ENCODE measurements around the gene TGM6.

TGM6 gene

GRCh38 chr20:2338411-2339066 is 42.2 kb upstream of the TGM6 start:
- H2BK15ac ChIP-seq (ENCODE audit: low read depth, poor library complexity, severe bottlenecking), result no peak overlapping the region
- no peak overlapping the region for H3K14ac ChIP-seq (ENCODE audit: low read length in 2 of 2)
- peaks cover 4 to 29% of the 10 kb centered on the region in 2 experiments for H3K27me3 ChIP-seq (ENCODE audit: control insufficient read depth in 1 of 2, insufficient read depth in 1 of 2, low read length in 2 of 2)
- no peak overlapping the region for H2AFZ ChIP-seq (ENCODE audit: low read depth, low read length)
- H4K91ac ChIP-seq (ENCODE audit: low read length), result no peak overlapping the region
- H3K36me3 ChIP-seq (ENCODE audit: control insufficient read depth in 1 of 2, insufficient read depth in 2 of 2, low read depth in 1 of 2, low read length in 2 of 2), result no peaks in the 10 kb centered on the region
- H3K9me3 ChIP-seq (ENCODE audit: control insufficient read depth, low read length), result no peaks in the 10 kb centered on the region
- H2AK5ac ChIP-seq (ENCODE audit: low read length, severe bottlenecking), result no peak overlapping the region
- no peak overlapping the region for H2BK5ac ChIP-seq (ENCODE audit: low read depth, low read length, poor library complexity, severe bottlenecking)
- DNase-seq, result no peak
- no peak overlapping the region for H4K8ac ChIP-seq (ENCODE audit: low read length)
- H3K23ac ChIP-seq (ENCODE audit: low read length in 2 of 2), result no peak overlapping the region
- no peak overlapping the region for H3K18ac ChIP-seq (ENCODE audit: low read depth in 1 of 2, low read length in 2 of 2)
- no peak overlapping the region for H3K9ac ChIP-seq (ENCODE audit: low read length)
- H3K4me1 ChIP-seq (ENCODE audit: control insufficient read depth, insufficient read depth, low read depth, low read length), result no peaks in the 10 kb centered on the region
- H3K4me2 ChIP-seq (ENCODE audit: low read length, poor library complexity, severe bottlenecking), result no peak overlapping the region
- no peaks in the 10 kb centered on the region for H3K79me1 ChIP-seq (replicated peaks; ENCODE audit: low read length, poor library complexity, severe bottlenecking)
- WGBS, result 78% methylated on average over 4 of the region's 5 CpGs
- H3K27ac ChIP-seq (ENCODE audit: low read length, poor library complexity, severe bottlenecking), result no peak overlapping the region
- H2BK12ac ChIP-seq (ENCODE audit: low read length in 2 of 2), result no peak overlapping the region
- H3K4ac ChIP-seq (ENCODE audit: low read depth in 1 of 2, low read length in 2 of 2), result no peak overlapping the region
- no peak overlapping the region for H3K4me3 ChIP-seq (ENCODE audit: insufficient read depth in 1 of 2, low read depth in 1 of 2, low read length in 2 of 2)
- H2BK120ac ChIP-seq (ENCODE audit: low read depth, low read length), result no peak overlapping the region

GRCh38 chr20:2340136-2340535 is 40.6 kb upstream of the TGM6 start:
- H3K14ac ChIP-seq (ENCODE audit: low read length in 2 of 2), result no peak overlapping the region
- H2BK12ac ChIP-seq (ENCODE audit: low read length in 2 of 2), result no peak overlapping the region
- no peak overlapping the region for H3K23ac ChIP-seq (ENCODE audit: low read length in 2 of 2)
- no peak overlapping the region for H2AK5ac ChIP-seq (ENCODE audit: low read length, severe bottlenecking)
- H3K9ac ChIP-seq (ENCODE audit: low read length), result no peak overlapping the region
- no peak overlapping the region for H2BK15ac ChIP-seq (ENCODE audit: low read depth, poor library complexity, severe bottlenecking)
- WGBS, result 92% methylated on average over 11 of the region's 11 CpGs
- H2BK5ac ChIP-seq (ENCODE audit: low read depth, low read length, poor library complexity, severe bottlenecking), result no peak overlapping the region
- H4K91ac ChIP-seq (ENCODE audit: low read length), result no peak overlapping the region
- H4K8ac ChIP-seq (ENCODE audit: low read length), result no peak overlapping the region
- no peak for DNase-seq
- H3K27ac ChIP-seq (ENCODE audit: low read length, poor library complexity, severe bottlenecking), result no peak overlapping the region
- H3K4me3 ChIP-seq (ENCODE audit: insufficient read depth in 1 of 2, low read depth in 1 of 2, low read length in 2 of 2), result no peak overlapping the region
- no peaks in the 10 kb centered on the region for H3K9me3 ChIP-seq (ENCODE audit: control insufficient read depth, low read length)
- no peak overlapping the region for H3K4me2 ChIP-seq (ENCODE audit: low read length, poor library complexity, severe bottlenecking)
- no peaks in the 10 kb centered on the region for H3K36me3 ChIP-seq (ENCODE audit: control insufficient read depth in 1 of 2, insufficient read depth in 2 of 2, low read depth in 1 of 2, low read length in 2 of 2)
- no peak overlapping the region for H2AFZ ChIP-seq (ENCODE audit: low read depth, low read length)
- H3K27me3 ChIP-seq (ENCODE audit: control insufficient read depth in 1 of 2, insufficient read depth in 1 of 2, low read length in 2 of 2), result peaks cover 4 to 15% of the 10 kb centered on the region in 2 experiments
- no peak overlapping the region for H2BK120ac ChIP-seq (ENCODE audit: low read depth, low read length)
- no peak overlapping the region for H3K18ac ChIP-seq (ENCODE audit: low read depth in 1 of 2, low read length in 2 of 2)
- no peaks in the 10 kb centered on the region for H3K4me1 ChIP-seq (ENCODE audit: control insufficient read depth, insufficient read depth, low read depth, low read length)
- no peaks in the 10 kb centered on the region for H3K79me1 ChIP-seq (replicated peaks; ENCODE audit: low read length, poor library complexity, severe bottlenecking)
- H3K4ac ChIP-seq (ENCODE audit: low read depth in 1 of 2, low read length in 2 of 2), result no peak overlapping the region

- no peaks in the 10 kb centered on the region for H3K9me3 ChIP-seq (ENCODE audit: control insufficient read depth, low read length)
- no peak overlapping the region for H4K8ac ChIP-seq (ENCODE audit: low read length)
- no peak overlapping the region for H2AK5ac ChIP-seq (ENCODE audit: low read length, severe bottlenecking)
- no peak overlapping the region for H3K4me3 ChIP-seq (ENCODE audit: insufficient read depth in 1 of 2, low read depth in 1 of 2, low read length in 2 of 2)
- H3K27me3 ChIP-seq (ENCODE audit: control insufficient read depth in 1 of 2, insufficient read depth in 1 of 2, low read length in 2 of 2), result peaks cover 0 to 9% of the 10 kb centered on the region in 2 experiments
- H3K79me1 ChIP-seq (replicated peaks; ENCODE audit: low read length, poor library complexity, severe bottlenecking), result no peaks in the 10 kb centered on the region
- H2BK15ac ChIP-seq (ENCODE audit: low read depth, poor library complexity, severe bottlenecking), result no peak overlapping the region
- H2BK5ac ChIP-seq (ENCODE audit: low read depth, low read length, poor library complexity, severe bottlenecking), result no peak overlapping the region
- H4K91ac ChIP-seq (ENCODE audit: low read length), result peak overlapping the region; percentile 1
- no peak overlapping the region for H2BK12ac ChIP-seq (ENCODE audit: low read length in 2 of 2)
- H3K4me1 ChIP-seq (ENCODE audit: control insufficient read depth, insufficient read depth, low read depth, low read length), result no peaks in the 10 kb centered on the region
- H2AFZ ChIP-seq (ENCODE audit: low read depth, low read length), result no peak overlapping the region
- H3K14ac ChIP-seq (ENCODE audit: low read length in 2 of 2), result no peak overlapping the region
- H3K4ac ChIP-seq (ENCODE audit: low read depth in 1 of 2, low read length in 2 of 2), result no peak overlapping the region
- H2BK120ac ChIP-seq (ENCODE audit: low read depth, low read length), result no peak overlapping the region
- H3K36me3 ChIP-seq (ENCODE audit: control insufficient read depth in 1 of 2, insufficient read depth in 2 of 2, low read depth in 1 of 2, low read length in 2 of 2), result no peaks in the 10 kb centered on the region
- H3K27ac ChIP-seq (ENCODE audit: low read length, poor library complexity, severe bottlenecking), result no peak overlapping the region
- no peak overlapping the region for H3K18ac ChIP-seq (ENCODE audit: low read depth in 1 of 2, low read length in 2 of 2)
- H3K4me2 ChIP-seq (ENCODE audit: low read length, poor library complexity, severe bottlenecking), result no peak overlapping the region
- no peak overlapping the region for H3K9ac ChIP-seq (ENCODE audit: low read length)
- H3K23ac ChIP-seq (ENCODE audit: low read length in 2 of 2), result no peak overlapping the region
- 85% methylated on average over 6 of the region's 6 CpGs for WGBS
- no peak for DNase-seq
Measured at GRCh38 chr20:2340823-2341222, 39.9 kb upstream of the TGM6 start.

GRCh38 chr20:2341336-2341735 is 39.4 kb upstream of the TGM6 start:
- H3K4me3 ChIP-seq (ENCODE audit: insufficient read depth in 1 of 2, low read depth in 1 of 2, low read length in 2 of 2), result no peak overlapping the region
- H3K36me3 ChIP-seq (ENCODE audit: control insufficient read depth in 1 of 2, insufficient read depth in 2 of 2, low read depth in 1 of 2, low read length in 2 of 2), result no peaks in the 10 kb centered on the region
- H3K4me1 ChIP-seq (ENCODE audit: control insufficient read depth, insufficient read depth, low read depth, low read length), result no peaks in the 10 kb centered on the region
- H3K79me1 ChIP-seq (replicated peaks; ENCODE audit: low read length, poor library complexity, severe bottlenecking), result no peaks in the 10 kb centered on the region
- peaks cover 0 to 4% of the 10 kb centered on the region in 2 experiments for H3K27me3 ChIP-seq (ENCODE audit: control insufficient read depth in 1 of 2, insufficient read depth in 1 of 2, low read length in 2 of 2)
- H2BK120ac ChIP-seq (ENCODE audit: low read depth, low read length), result no peak overlapping the region
- WGBS, result 89% methylated on average over 7 of the region's 7 CpGs
- no peak for DNase-seq
- H3K9ac ChIP-seq (ENCODE audit: low read length), result no peak overlapping the region
- H3K4ac ChIP-seq (ENCODE audit: low read depth in 1 of 2, low read length in 2 of 2), result no peak overlapping the region
- H3K4me2 ChIP-seq (ENCODE audit: low read length, poor library complexity, severe bottlenecking), result no peak overlapping the region
- H2BK12ac ChIP-seq (ENCODE audit: low read length in 2 of 2), result no peak overlapping the region
- H3K27ac ChIP-seq (ENCODE audit: low read length, poor library complexity, severe bottlenecking), result no peak overlapping the region
- H4K91ac ChIP-seq (ENCODE audit: low read length), result no peak overlapping the region
- H2AFZ ChIP-seq (ENCODE audit: low read depth, low read length), result no peak overlapping the region
- no peak overlapping the region for H2BK5ac ChIP-seq (ENCODE audit: low read depth, low read length, poor library complexity, severe bottlenecking)
- no peaks in the 10 kb centered on the region for H3K9me3 ChIP-seq (ENCODE audit: control insufficient read depth, low read length)
- no peak overlapping the region for H4K8ac ChIP-seq (ENCODE audit: low read length)
- no peak overlapping the region for H3K23ac ChIP-seq (ENCODE audit: low read length in 2 of 2)
- no peak overlapping the region for H2BK15ac ChIP-seq (ENCODE audit: low read depth, poor library complexity, severe bottlenecking)
- H2AK5ac ChIP-seq (ENCODE audit: low read length, severe bottlenecking), result no peak overlapping the region
- H3K18ac ChIP-seq (ENCODE audit: low read depth in 1 of 2, low read length in 2 of 2), result no peak overlapping the region
- H3K14ac ChIP-seq (ENCODE audit: low read length in 2 of 2), result no peak overlapping the region
